HG03342 (cell line): ENCODE results near the gene AGBL4.
A peak's percentile ranks its signal among the peaks of the same experiment; 100 is the strongest.

ENCODE experiments used
- ATAC-seq: cut with Tn5 transposase; IDR thresholded peaks from one replicate; pipeline ENCODE4 v1.9.1; 2021; ENCODE audit warnings: mild to moderate bottlenecking, moderate library complexity; ENCODE audit not compliant: unreplicated experiment

The AGBL4 gene

GRCh38 chr1:48784301-48784700 lies 1239.5 kb downstream of the AGBL4 start:
- ATAC-seq = no peak

- no peak for ATAC-seq
Measured at GRCh38 chr1:48777219-48777895, 1246.4 kb downstream of the AGBL4 start.

GRCh38 chr1:48776393-48777218 lies 1247.1 kb downstream of the AGBL4 start, which contains the start of gene BEND5:
Gene BEND5, minus strand, starts transcription at chr1:48776891. Its CDS starts 60 bp downstream, at chr1:48776831.
- no peak for ATAC-seq

- ATAC-seq = no peak
Measured at GRCh38 chr1:48775831-48776392, 1247.8 kb downstream of the AGBL4 start.

- no peak for ATAC-seq
Measured at GRCh38 chr1:48773133-48773532, 1250.6 kb downstream of the AGBL4 start.

GRCh38 chr1:48772211-48772610 lies 1251.5 kb downstream of the AGBL4 start:
- ATAC-seq = no peak

GRCh38 chr1:48771561-48771960 lies 1252.2 kb downstream of the AGBL4 start:
- ATAC-seq = no peak

- no peak for ATAC-seq
Measured at GRCh38 chr1:48767975-48768510, 1255.7 kb downstream of the AGBL4 start.

- no peak for ATAC-seq
Measured at GRCh38 chr1:48765335-48765734, 1258.4 kb downstream of the AGBL4 start.

- no peak for ATAC-seq
Measured at GRCh38 chr1:48761986-48762385, 1261.8 kb downstream of the AGBL4 start.

GRCh38 chr1:48761411-48761810 lies 1262.3 kb downstream of the AGBL4 start:
- ATAC-seq = no peak

- ATAC-seq = no peak
Measured at GRCh38 chr1:48760857-48761256, 1262.9 kb downstream of the AGBL4 start.

- ATAC-seq = no peak
Measured at GRCh38 chr1:48758976-48759375, 1264.8 kb downstream of the AGBL4 start.

GRCh38 chr1:48757363-48757762 lies 1266.4 kb downstream of the AGBL4 start:
- no peak for ATAC-seq

GRCh38 chr1:48756683-48757316 lies 1267.0 kb downstream of the AGBL4 start:
- no peak for ATAC-seq

- no peak for ATAC-seq
Measured at GRCh38 chr1:48753293-48753692, 1270.5 kb downstream of the AGBL4 start.

- peak; percentile 82 for ATAC-seq
Measured at GRCh38 chr1:48750109-48750508, 1273.6 kb downstream of the AGBL4 start.

- ATAC-seq = no peak
Measured at GRCh38 chr1:48749068-48749467, 1274.7 kb downstream of the AGBL4 start.

GRCh38 chr1:48746906-48747305 lies 1276.8 kb downstream of the AGBL4 start:
- no peak for ATAC-seq

- ATAC-seq = no peak
Measured at GRCh38 chr1:48744032-48744431, 1279.7 kb downstream of the AGBL4 start.

GRCh38 chr1:48743480-48743879 lies 1280.3 kb downstream of the AGBL4 start:
- no peak for ATAC-seq
